CD4-positive, CD25-positive, alpha-beta regulatory T cell (primary cell): Measurements from ENCODE around the gene LAMC2. TPM values are rescaled to one million over a fixed set of nuclear protein-coding genes. Genes with fewer than 3 reads are reported as not detected.
A peak's percentile ranks its signal among the peaks of the same experiment; 100 is the strongest.

Source experiments
- ATAC-seq, 2 donors: fragments of 150-1000 bp; cut with Tn5 transposase; one replicate each; pipeline ENCODE4 v1.10.0; 2021; ENCODE audit warnings: low read depth in 2 of 2, moderate number of reproducible peaks in 2 of 2, moderate library complexity in 1 of 2
- DNase-seq, 3 donors: peaks; one replicate each; pipeline versions ENCODE4 v3.0.0 to v3.0.0-alpha.2; 2012 to 2022; ENCODE audit warnings: mixed read lengths in 1 of 3
- H3K27ac ChIP-seq: one replicate; pipeline ENCODE4 v1.7.0; 2013; ENCODE audit warnings: mild to moderate bottlenecking, low read length; ENCODE audit not compliant: insufficient read depth, poor library complexity, severe bottlenecking
- H3K27me3 ChIP-seq: one replicate; pipeline ENCODE4 v1.7.0; 2013; ENCODE audit warnings: low read length; ENCODE audit not compliant: control insufficient read depth, insufficient read depth
- H3K36me3 ChIP-seq: one replicate; pipeline ENCODE4 v1.7.0; 2013; ENCODE audit warnings: mild to moderate bottlenecking, low read length, moderate library complexity; ENCODE audit not compliant: control insufficient read depth, insufficient read depth
- H3K4me1 ChIP-seq: 2 replicates; pipeline ENCODE4 v1.7.0; 2013; ENCODE audit warnings: mild to moderate bottlenecking, low read length; ENCODE audit not compliant: insufficient read depth, control insufficient read depth, poor library complexity, severe bottlenecking
- H3K4me3 ChIP-seq: one replicate; pipeline ENCODE4 v1.7.0; 2013; ENCODE audit warnings: low read depth, mild to moderate bottlenecking, low read length, moderate library complexity
- H3K9me3 ChIP-seq, 2 experiments: 1 replicate in 1 of 2; 2 replicates in 1 of 2; pipeline ENCODE4 v1.7.0; 2013; ENCODE audit warnings: low read length in 2 of 2, mild to moderate bottlenecking in 1 of 2, moderate library complexity in 1 of 2; ENCODE audit not compliant: control insufficient read depth in 2 of 2
- H3K27ac Mint-ChIP-seq, 3 donors: one replicate each; pipeline ENCODE4 v1.8.0; 2020 to 2022; ENCODE audit warnings: mild to moderate bottlenecking in 3 of 3, mixed read lengths in 3 of 3, moderate library complexity in 2 of 3
- H3K27me3 Mint-ChIP-seq: one replicate; pipeline ENCODE4 v1.8.0; 2022; ENCODE audit warnings: mild to moderate bottlenecking, mixed read lengths
- H3K36me3 Mint-ChIP-seq: one replicate; pipeline ENCODE4 v1.8.0; 2020; ENCODE audit warnings: mixed read lengths
- H3K4me1 Mint-ChIP-seq, 4 donors: one replicate each; pipeline ENCODE4 v1.8.0; 2020 to 2022; ENCODE audit warnings: mixed read lengths in 4 of 4, mild to moderate bottlenecking in 1 of 4
- H3K4me3 Mint-ChIP-seq, 4 donors: one replicate each; pipeline ENCODE4 v1.8.0; 2020 to 2022; ENCODE audit warnings: mild to moderate bottlenecking in 4 of 4, mixed read lengths in 4 of 4, moderate library complexity in 3 of 4
- H3K9me3 Mint-ChIP-seq, 7 donors: one replicate each; pipeline ENCODE4 v1.8.0; 2020 to 2022; ENCODE audit warnings: mixed read lengths in 7 of 7, mild to moderate bottlenecking in 3 of 7, moderate library complexity in 2 of 7
- polyA plus RNA-seq, 4 donors: library from polyadenylated mRNA; unstranded; fragments of 300-500 nt; fragmentation: Illumina TruSeq; gene quantifications; one replicate each; pipeline ENCODE4 v1.2.3, GENCODE V29; 2021
- total RNA-seq: library from RNA; stranded (reverse); gene quantifications from one replicate; pipeline ENCODE4 v1.2.3, GENCODE V29; 2022

LAMC2 gene
- total RNA-seq (not detected), polyA plus RNA-seq (not detected)

- Mint-ChIP-seq H3K36me3 (no peaks in the 10 kb centered on the region), H3K4me3 (peak within 1 kb of the TSS in 1 of 4 donors; percentile 39), H3K27me3 (peaks cover 25% of the 10 kb centered on the region), H3K27ac (no peak within 1 kb of the TSS), H3K9me3 (no peaks in the 10 kb centered on the region), H3K4me1 (peaks cover 0 to 5% (median 0%) of the 10 kb centered on the region in 4 donors)
- H3K36me3 ChIP-seq = no peaks in the 10 kb centered on the region
- ATAC-seq (peak in 1 of 2 donors; percentile 16), DNase-seq (peak in 1 of 3 donors; percentile 41)
- no peak within 1 kb of the TSS for H3K27ac ChIP-seq
- no peak within 1 kb of the TSS for H3K4me3 ChIP-seq
- H3K9me3 ChIP-seq = no peaks in the 10 kb centered on the region
- no peaks in the 10 kb centered on the region for H3K4me1 ChIP-seq
- peaks cover 4% of the 10 kb centered on the region for H3K27me3 ChIP-seq
These were observed at the start of gene LAMC2 for GRCh38 chr1:183185941-183186490. Gene LAMC2 (plus strand): TSS chr1:183186264. CDS start chr1:183186353, 89 bp downstream.

GRCh38 chr1:183137782-183138181 is 48.3 kb upstream of the LAMC2 start:
- Mint-ChIP-seq H3K36me3 (no peaks in the 10 kb centered on the region), H3K27me3 (peaks cover 13% of the 10 kb centered on the region), H3K27ac (no peak overlapping the region), H3K4me3 (no peak overlapping the region), H3K9me3 (peaks cover 0 to 3% (median 0%) of the 10 kb centered on the region in 7 donors), H3K4me1 (no peaks in the 10 kb centered on the region)
- Histone ChIP-seq H3K4me1 (no peaks in the 10 kb centered on the region), H3K36me3 (no peaks in the 10 kb centered on the region), H3K27ac (no peak overlapping the region), H3K27me3 (no peaks in the 10 kb centered on the region), H3K9me3 (no peaks in the 10 kb centered on the region), H3K4me3 (no peak overlapping the region)
- DNase-seq (no peak), ATAC-seq (no peak)

- Histone ChIP-seq H3K36me3 (no peaks in the 10 kb centered on the region), H3K27ac (no peak overlapping the region), H3K4me3 (no peak overlapping the region), H3K9me3 (no peaks in the 10 kb centered on the region), H3K4me1 (no peaks in the 10 kb centered on the region), H3K27me3 (no peaks in the 10 kb centered on the region)
- peaks cover 13% of the 10 kb centered on the region for H3K27me3 Mint-ChIP-seq
- H3K27ac Mint-ChIP-seq = no peak overlapping the region
- H3K4me3 Mint-ChIP-seq = no peak overlapping the region
- H3K9me3 Mint-ChIP-seq = peaks cover 0 to 3% (median 0%) of the 10 kb centered on the region in 7 donors
- no peaks in the 10 kb centered on the region for H3K4me1 Mint-ChIP-seq
- DNase-seq (no peak), ATAC-seq (no peak)
- no peaks in the 10 kb centered on the region for H3K36me3 Mint-ChIP-seq
These were observed 47.8 kb upstream of the LAMC2 start for GRCh38 chr1:183138301-183138700.

DNA sequence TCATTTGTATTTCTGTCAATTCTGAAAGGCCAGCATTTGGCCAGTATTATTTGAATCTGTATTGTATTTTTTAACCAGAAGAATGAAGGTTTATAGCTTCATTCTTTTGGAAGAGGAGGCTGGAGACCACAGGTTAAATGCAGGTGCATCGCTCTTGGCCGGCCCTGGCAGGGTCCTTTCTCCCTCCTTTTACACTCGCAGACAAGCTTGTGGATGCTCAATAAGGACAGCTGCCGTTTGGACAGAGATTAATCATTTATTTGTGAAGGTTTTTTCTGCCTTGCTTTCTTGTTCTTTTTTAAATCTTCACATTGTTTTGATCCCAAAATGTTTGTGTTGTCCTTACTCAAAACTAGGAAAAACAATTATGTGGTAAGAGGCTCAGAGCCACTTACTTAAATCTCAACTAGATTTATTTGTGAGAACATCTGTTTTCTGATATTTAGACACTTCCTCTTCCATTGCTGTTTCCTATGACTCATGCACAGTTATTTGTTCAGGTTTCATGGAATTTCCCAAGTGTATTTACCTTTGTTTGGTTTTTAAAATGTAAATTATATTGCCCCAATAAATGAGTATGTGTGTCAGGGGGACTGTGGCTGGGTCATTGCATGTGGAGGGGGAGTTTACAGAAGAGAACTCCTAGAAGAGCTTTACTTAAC is 46.7 kb upstream of the LAMC2 start:
- Mint-ChIP-seq H3K4me1 (no peaks in the 10 kb centered on the region), H3K27ac (no peak overlapping the region), H3K36me3 (no peaks in the 10 kb centered on the region), H3K9me3 (peaks cover 0 to 3% (median 0%) of the 10 kb centered on the region in 7 donors), H3K4me3 (no peak overlapping the region), H3K27me3 (peaks cover 13% of the 10 kb centered on the region)
- Histone ChIP-seq H3K36me3 (no peaks in the 10 kb centered on the region), H3K4me1 (no peaks in the 10 kb centered on the region), H3K9me3 (no peaks in the 10 kb centered on the region), H3K27me3 (no peaks in the 10 kb centered on the region), H3K4me3 (no peak overlapping the region), H3K27ac (no peak overlapping the region)
- no peak for DNase-seq
- ATAC-seq = no peak

- no peaks in the 10 kb centered on the region for H3K36me3 ChIP-seq
- peaks cover 0 to 3% (median 0%) of the 10 kb centered on the region in 7 donors for H3K9me3 Mint-ChIP-seq
- H3K27ac Mint-ChIP-seq = no peak overlapping the region
- no peaks in the 10 kb centered on the region for H3K9me3 ChIP-seq
- no peaks in the 10 kb centered on the region for H3K36me3 Mint-ChIP-seq
- H3K4me1 Mint-ChIP-seq = no peaks in the 10 kb centered on the region
- ATAC-seq (no peak), DNase-seq (no peak)
- no peak overlapping the region for H3K27ac ChIP-seq
- H3K27me3 ChIP-seq = no peaks in the 10 kb centered on the region
- peaks cover 13% of the 10 kb centered on the region for H3K27me3 Mint-ChIP-seq
- H3K4me3 Mint-ChIP-seq = no peak overlapping the region
- H3K4me3 ChIP-seq = no peak overlapping the region
- H3K4me1 ChIP-seq = no peaks in the 10 kb centered on the region
These were observed 45.4 kb upstream of the LAMC2 start for GRCh38 chr1:183140633-183141032.

DNA sequence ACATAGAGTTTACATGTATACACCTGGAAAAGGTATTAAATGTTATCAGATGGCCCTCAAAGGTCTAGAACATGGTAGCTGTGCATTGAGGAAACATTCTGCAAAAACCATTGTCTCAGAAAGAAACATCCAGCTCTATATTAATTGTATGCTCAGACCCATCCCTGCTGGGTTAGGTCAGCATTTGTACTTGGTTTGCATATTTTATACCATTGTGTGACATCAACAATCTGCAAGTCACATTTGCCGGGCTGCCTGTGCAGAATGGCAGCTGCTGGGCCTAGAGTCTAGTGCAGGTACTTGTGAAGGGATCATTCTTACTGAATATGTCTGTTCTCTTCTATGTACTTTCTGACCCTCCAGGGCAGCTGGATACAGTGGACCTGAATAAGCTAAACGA is 43.9 kb upstream of the LAMC2 start:
- Mint-ChIP-seq H3K36me3 (no peaks in the 10 kb centered on the region), H3K4me1 (no peaks in the 10 kb centered on the region), H3K27me3 (peaks cover 6% of the 10 kb centered on the region), H3K9me3 (peaks cover 0 to 3% (median 0%) of the 10 kb centered on the region in 7 donors), H3K4me3 (no peak overlapping the region), H3K27ac (no peak overlapping the region)
- Histone ChIP-seq H3K4me1 (no peaks in the 10 kb centered on the region), H3K27me3 (no peaks in the 10 kb centered on the region), H3K27ac (no peak overlapping the region), H3K9me3 (no peaks in the 10 kb centered on the region), H3K4me3 (no peak overlapping the region), H3K36me3 (no peaks in the 10 kb centered on the region)
- ATAC-seq (no peak), DNase-seq (no peak)

DNA sequence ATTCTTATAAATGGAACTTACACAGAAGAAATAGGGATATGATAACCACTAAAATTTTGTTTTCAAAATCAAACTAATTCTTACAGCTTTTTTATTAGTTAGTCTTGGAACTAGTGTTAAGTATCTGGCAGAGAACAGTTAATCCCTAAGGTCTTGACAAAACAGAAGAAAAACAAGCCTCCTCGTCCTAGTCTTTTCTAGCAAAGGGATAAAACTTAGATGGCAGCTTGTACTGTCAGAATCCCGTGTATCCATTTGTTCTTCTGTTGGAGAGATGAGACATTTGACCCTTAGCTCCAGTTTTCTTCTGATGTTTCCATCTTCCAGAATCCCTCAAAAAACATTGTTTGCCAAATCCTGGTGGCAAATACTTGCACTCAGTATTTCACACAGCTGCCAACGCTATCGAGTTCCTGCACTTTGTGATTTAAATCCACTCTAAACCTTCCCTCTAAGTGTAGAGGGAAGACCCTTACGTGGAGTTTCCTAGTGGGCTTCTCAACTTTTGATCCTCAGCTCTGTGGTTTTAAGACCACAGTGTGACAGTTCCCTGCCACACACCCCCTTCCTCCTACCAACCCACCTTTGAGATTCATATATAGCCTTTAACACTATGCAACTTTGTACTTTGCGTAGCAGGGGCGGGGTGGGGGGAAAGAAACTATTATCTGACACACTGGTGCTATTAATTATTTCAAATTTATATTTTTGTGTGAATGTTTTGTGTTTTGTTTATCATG is 42.3 kb upstream of the LAMC2 start:
- Histone ChIP-seq H3K4me1 (no peaks in the 10 kb centered on the region), H3K4me3 (no peak overlapping the region), H3K36me3 (no peaks in the 10 kb centered on the region), H3K27ac (no peak overlapping the region), H3K9me3 (no peaks in the 10 kb centered on the region), H3K27me3 (no peaks in the 10 kb centered on the region)
- DNase-seq (no peak), ATAC-seq (no peak)
- peaks cover 10% of the 10 kb centered on the region for H3K27me3 Mint-ChIP-seq
- H3K4me1 Mint-ChIP-seq = no peaks in the 10 kb centered on the region
- no peak overlapping the region for H3K27ac Mint-ChIP-seq
- peaks cover 0 to 1% (median 0%) of the 10 kb centered on the region in 7 donors for H3K9me3 Mint-ChIP-seq
- no peak overlapping the region for H3K4me3 Mint-ChIP-seq
- no peaks in the 10 kb centered on the region for H3K36me3 Mint-ChIP-seq
